GM19239 (cell line): Measurements from ENCODE around the gene RELL1.
A peak's percentile ranks its signal among the peaks of the same experiment; 100 is the strongest.

Experiments
- DNase-seq: peaks from one replicate; pipeline ENCODE4 v3.0.0; 2011; ENCODE audit warnings: low spot score; ENCODE audit not compliant: insufficient read length
- FAIRE-seq: peaks from 2 replicates; lab custom pipeline; 2011; peaks lifted over from hg19 to GRCh38; lab: Jason Lieb, UNC

Gene RELL1

DNA sequence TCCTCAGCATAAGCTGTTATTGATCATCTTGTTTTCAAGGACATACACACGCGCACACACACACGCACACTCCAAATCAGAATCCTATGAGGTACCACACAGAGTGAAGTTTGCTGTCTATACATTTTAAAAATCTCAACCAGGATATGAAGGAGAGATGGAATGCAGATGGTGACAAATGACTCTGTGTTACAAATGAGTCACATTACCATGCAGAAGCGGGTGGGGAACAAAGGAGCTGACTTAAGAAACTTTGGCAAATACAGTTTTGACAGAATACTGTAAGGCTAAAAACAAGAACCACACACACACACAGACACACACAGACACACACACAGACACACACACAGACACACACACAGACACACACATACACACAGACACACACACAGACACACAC is 81.7 kb downstream of the RELL1 start:
- FAIRE-seq (no peak), DNase-seq (no peak)

DNA sequence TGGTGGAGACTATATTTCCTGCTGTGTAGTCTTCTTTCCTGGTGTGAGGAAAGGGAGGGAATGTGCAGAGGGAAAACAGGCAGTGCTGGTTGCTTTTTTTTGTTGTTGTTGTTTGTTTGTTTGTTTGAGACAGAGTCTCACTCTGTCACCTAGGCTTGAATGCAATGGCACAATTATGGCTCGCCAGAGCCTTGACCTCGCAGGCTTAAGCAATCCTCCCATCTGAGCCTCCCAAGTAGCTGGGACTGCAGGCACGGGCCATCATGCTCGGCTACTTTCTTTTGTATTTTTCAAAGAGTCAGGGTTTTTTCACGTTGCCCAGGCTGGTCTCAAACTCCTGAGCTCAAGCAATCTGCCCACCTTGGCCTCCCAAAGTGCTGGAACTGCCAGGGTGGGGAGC is 82.5 kb downstream of the RELL1 start:
- FAIRE-seq (no peak), DNase-seq (no peak)

DNA sequence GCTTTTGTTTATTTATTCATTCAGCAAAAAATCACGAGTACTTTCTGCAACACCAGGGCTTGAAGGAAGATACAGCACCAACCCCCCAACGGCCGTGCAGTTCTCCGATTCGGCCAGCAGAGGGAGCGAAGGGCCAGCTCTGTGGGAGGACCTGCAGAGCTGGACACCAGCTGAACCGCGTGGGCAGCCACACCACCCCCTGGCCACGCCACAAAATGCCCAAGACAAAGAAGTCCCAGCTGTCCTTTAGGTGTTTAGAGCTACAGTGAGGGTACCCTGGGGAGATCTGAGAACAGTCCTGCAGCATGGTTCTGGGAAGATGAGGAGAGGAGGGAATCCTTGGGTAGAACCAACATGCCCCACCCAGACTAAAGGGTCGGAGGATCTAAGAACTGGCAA is 83.1 kb downstream of the RELL1 start:
- DNase-seq: peak; percentile 48
- FAIRE-seq: peak; percentile 78

DNA sequence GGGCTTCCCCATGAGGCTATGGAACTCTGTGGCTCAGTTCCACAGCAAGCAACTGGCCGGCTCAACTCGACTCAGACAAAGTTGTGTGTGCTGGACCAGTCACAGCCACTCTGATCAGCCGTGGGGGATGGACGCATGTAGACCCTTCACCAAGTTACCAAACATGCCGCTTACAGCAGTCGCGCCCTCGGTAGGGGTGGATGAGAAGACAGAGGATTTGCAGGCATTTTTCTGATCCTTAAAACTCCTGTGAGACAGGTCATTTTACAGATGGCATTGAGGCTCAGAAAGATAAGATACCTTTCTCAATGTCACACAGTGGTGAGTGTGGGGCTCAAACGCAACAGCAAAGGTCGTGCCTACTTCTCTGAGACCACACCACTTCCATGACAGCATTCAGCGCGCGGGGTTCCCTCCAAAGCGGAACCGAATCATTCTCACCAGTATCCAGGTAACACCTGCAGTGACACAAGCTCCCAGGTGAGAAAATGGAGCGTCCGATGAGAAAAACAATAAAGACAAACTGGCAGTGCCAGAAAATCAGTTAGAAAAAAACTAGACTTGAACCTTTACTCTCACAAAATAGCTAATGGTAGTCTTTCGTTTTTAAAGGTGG is 83.6 kb downstream of the RELL1 start:
- DNase-seq (no peak), FAIRE-seq (no peak)

DNA sequence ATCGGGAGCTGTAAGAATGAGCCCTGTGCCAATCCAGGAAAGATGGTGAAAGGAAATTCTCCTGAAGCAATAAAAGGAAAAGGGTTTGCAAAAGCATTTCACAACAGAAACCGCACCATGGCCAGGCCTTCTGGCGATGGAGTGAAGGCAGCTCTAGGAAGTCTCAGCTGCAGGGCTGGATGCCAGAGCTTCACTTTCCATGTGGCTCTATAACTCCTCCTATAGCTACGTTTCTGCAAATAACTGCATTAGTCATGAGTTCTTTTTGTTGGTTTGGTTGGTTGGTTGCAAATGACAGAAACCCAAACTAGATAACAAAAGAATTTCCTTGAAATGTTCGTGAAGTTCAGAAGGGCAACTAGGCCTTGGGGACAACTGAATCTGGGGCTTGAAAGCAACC is 84.6 kb downstream of the RELL1 start:
- DNase-seq (no peak), FAIRE-seq (no peak)

DNA sequence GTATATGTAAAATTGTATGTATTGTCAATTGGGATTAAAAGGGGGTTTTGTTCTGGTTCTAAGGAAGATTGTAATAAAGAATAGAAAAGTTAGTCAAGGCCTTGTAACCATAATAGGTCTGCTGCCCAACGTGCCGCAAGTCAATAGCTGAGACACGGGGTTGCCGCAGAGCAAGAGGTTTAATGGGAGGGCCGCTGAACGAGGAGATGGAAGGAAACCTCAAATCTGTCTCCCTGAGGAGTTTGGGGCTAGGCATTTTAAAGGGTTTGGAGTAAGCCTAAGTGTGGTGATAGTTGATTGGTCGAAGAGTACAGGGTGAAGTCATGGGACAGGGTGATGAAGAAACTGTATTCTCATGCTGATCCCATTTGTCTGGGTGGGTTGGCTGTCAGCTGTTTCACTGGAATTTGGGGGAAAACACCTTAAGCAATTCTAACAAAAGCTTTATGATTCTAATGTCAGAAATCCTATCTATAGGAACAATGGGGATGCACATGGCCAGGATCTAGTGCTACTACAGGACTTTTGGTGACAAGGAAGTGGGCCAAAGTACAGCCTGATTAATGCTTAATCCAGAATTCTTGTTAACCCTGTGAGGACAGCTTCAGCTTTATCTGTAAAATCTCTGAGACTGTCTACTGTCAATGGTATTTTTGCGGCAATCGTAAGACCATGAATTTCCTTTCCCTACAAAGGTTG is 86.9 kb downstream of the RELL1 start:
- no peak for FAIRE-seq
- DNase-seq: no peak

DNA sequence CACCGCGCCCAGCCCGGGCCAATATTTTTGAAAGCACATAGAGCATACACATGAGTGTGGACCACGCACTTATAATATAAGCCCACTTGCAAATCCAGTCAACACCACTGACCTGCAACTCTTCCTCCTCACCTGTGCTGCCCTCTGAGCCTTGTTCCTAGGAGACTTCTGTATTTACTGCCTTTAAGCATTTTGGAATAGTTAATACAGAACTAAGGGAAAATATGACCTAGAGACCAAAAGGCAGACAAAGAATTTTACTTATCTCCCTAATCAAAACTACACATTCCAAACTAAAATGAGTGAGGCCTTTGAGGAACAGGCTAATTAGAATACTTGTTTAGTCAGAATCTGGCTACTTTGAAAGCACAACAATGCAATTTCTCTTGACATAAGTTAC is 89.1 kb downstream of the RELL1 start:
- DNase-seq (no peak), FAIRE-seq (no peak)

DNA sequence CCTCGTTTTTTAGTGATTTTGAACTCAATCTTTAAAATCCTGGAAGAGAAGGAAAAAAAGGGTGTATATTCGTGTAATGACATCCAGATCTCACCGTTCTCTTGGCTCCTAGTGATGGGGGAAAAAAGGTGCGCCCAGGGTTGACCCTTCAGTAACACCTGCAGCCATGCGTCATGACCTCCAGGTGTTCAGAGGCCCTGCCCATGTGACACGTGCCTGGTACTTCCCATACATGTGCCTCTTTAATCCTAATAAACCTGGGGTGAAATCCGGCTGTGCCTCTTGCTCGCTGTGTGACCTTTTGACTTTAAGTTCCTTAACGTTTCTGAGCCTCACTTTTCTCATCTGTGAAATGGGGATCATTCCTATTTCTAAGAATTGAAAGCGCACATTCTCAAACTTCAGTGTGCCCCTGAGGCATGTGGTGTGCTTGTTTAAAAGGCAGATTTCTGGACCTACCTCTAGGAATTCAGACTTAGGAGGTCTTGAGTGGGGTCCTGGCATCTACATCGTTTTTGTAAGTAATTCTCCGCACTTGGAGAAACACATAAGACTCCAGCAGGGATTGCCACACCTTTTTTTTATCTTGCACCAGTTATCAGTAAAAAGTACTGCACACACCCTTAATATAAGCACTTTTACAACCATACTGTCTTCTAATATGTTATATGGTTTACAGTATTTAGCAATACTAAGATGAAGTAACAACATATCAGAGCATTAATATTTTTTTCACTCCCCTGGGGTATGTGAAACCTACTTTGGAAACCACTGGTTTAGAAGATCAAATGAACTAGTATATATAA is 90.1 kb downstream of the RELL1 start:
- FAIRE-seq (no peak), DNase-seq (no peak)

DNA sequence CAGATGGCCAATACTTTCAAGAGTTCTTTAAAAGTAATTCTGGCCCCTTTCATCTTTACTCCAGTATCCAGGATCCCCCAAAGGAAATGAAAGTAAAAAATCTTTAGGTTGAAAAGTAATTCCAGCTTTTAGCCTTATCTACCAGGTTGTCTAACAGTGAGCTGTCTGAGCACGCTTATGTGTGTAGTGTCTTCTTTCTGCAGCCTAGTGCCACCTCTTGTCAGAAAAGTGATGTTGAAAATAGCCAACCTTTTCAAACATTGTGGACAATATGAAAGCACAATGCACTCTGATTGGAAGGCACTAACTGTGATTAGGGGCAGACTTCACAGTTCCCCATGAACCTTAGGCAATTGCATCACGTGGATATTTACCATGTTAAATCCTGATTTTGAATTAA is 92.1 kb downstream of the RELL1 start:
- FAIRE-seq: no peak
- DNase-seq: no peak

DNA sequence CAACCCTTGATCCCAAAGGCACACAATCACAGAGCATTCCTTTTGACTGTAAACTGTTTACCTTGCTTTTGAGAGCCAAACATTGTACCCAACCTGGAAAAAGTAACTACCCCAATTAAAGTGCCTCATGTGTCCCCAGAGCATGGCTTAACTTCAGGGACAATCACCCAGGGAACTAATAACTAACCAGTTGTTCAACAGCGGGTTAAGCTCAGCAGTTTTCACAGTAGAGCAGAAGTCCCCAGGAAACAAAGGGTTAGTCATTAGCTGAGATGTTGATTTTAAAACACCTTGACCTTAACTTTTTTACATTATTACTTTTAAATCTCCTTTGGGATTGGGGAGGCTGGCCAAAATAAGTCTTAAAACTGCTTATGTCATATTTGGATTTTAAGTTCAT is 94.8 kb downstream of the RELL1 start:
- no peak for DNase-seq
- no peak for FAIRE-seq

DNA sequence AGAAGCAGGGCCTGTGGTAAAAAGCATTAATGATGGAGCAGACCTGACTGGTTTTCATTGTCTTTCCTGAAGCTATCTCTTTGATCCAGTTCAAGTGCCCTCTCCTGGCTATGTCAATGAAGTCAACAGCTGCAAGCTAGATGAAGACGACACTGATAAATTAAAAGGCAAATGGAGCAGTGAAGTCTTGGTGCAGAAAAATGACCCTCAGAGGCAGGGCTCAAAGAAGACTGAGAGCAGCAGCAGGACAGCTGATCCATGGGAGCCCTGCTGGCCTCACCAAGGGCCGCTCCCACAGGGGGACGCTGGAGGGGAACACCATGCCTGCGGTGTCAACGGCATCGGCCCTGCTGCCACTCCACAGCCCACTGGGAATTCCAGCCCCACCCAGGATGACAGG is 96.2 kb downstream of the RELL1 start:
- no peak for FAIRE-seq

DNA sequence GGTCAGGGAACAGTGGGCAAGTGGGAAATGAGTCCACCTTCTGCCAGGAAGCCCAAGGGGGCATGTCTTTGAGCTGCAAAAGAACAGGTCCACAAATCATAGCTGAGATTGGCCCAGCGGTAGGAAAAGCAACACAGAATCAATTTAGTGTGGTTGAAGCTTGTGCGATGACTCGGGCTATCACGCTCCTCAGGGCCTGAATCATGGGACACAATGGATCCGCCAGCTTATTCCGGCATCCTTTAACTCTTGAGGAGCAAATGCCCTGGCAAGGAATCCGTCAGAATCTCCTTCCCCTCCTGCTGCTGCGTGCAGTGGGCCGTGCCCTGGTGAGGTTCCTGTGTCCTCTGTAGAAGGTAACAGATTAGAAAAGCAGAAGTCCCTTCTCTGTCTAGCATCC is 98.0 kb downstream of the RELL1 start:
- FAIRE-seq: no peak
- DNase-seq: no peak

More for the DNA sequence above, 96.2 kb downstream of the RELL1 start:
- DNase-seq: no peak

DNA sequence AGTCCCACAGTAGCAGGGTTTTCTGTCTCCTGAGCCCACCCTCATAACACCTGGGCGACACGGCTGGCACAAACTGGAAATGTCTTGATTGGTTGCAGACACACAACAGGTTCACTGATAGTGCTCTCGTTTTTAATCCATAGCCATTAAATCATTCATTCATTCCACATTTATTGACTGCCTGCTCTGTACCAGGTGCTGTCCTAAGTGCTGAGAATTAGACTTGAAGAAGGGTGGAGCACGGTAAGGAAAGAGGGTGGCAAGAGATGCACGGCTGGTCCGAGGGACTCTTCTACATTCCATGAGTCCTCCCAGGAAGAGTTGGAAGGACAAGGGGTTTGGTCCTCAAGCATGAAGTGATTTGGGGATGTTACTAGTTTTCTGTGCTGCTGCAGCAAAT is 100.0 kb downstream of the RELL1 start:
- no peak for FAIRE-seq

DNA sequence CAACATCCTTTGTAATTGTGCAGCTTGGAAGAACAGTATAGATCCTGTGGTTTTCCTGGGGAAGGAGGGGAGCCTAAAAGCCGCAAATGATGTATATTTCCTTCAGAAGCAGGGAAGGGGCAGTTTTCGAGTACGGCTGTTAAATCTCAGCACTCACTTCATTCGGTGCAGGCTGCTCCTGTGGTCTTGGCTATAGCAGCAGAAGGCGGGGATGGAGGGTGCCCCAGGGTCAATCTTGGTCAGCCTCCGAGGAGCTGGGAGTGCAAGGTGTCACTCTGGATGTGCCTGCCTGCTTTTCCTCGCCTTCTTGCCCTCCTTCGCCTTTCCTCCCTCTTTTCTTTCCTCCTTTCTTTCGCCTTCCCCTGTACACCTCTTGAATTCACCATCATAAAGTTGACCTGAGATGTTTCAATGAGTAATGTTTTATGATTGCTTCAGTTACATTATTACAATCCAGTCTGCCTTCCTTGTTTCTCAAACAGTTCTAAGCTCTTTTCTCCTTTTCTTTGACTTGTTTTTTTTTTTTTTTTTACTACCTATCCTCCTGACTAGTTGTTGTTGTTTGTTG is 101.6 kb downstream of the RELL1 start:
- FAIRE-seq: no peak
- DNase-seq: no peak

More for the DNA sequence above, 100.0 kb downstream of the RELL1 start:
- DNase-seq: no peak

DNA sequence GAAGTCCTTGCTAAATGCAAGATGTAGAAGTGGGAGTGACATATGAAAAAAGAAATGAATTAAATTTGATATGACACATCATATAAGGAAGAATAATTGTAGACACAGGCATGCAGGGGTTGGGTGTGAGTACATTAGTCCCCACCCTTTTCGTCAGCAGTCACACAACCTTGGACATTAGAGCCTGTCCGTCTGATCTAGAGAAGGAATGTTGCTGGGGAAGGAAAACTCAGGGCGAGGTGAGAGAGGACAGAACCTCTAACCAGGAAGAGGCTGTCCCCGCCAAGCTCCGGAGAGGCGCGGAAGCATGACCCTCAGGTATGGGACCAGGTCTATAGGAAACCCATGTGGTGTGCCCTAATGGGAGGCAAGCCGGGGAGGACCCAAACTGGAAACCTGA is 102.1 kb downstream of the RELL1 start:
- DNase-seq (no peak), FAIRE-seq (no peak)

DNA sequence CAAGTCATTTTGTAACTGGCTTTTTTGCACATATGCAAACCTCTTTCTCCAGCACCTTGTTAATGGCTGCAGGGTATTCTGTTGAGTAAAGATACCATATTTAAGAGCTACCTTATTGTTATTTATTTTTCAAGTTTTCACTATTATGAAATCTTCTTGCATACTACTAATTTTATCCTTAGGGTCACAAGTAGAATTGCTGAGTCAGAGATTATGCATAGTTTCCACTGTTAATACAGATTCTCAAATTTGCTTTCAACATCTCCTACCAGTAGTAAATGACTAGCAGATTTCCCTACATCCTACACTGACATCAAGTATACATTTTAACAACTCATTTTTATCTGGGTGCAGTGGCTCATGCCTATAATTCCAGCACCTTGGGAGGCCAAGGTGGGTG is 112.6 kb downstream of the RELL1 start:
- DNase-seq (no peak), FAIRE-seq (no peak)

DNA sequence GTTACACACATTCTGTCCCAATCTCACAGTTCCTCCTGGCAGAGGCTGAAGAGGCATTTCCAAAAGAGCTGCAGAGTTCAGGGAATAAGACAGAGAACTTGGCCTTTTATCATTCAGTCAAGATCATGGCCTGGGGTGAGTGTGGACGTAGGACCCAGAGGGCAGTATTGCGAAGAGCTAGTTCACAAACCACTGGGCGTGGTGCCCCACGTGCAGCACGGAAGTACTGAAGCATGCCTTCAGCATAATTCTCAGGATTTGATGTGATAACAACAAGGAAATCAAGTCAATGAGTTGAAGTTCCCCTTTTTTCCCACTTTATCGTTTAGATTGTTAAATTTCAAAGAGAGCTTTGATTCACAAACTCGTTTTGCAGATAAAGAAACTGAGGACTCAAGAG is 117.7 kb downstream of the RELL1 start:
- FAIRE-seq (no peak), DNase-seq (no peak)

DNA sequence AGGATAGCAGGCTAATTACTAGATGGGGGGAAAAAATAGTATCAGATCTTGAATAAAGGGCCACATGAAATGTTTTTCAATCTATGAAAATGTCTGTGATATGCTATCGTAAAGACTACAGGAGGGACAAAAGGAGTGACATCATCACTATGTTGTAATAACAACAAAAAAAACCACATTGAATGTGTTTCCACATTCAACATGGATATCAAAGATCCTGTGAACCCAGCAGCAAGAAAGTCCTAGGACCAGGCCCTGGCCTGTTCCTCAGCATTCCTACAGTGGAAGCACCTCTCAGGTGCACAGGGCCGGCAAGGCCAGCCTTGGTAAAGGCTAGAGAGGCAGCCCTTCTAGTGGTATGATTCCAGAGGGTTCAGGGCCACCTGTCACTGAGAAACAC is 118.3 kb downstream of the RELL1 start:
- DNase-seq: no peak
- FAIRE-seq: no peak

DNA sequence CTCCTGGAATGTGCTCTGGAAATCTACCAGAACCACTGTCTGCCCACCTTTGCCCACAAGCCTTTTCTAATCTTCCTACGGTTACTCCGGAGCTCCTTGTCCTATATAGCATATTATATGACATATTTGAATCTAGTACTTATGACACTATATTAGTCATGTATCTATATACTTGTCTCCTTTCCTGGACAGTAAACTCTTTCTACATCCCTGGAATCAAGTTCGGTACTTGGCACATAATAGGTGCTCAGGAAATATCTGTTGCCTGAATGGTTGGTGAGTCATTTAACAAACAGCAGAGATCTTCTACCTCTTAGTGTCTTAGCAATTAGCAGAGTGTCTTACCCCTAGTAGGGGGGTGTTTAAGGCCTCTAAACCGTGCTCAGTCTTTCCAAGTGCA is 123.6 kb downstream of the RELL1 start:
- FAIRE-seq: no peak

DNA sequence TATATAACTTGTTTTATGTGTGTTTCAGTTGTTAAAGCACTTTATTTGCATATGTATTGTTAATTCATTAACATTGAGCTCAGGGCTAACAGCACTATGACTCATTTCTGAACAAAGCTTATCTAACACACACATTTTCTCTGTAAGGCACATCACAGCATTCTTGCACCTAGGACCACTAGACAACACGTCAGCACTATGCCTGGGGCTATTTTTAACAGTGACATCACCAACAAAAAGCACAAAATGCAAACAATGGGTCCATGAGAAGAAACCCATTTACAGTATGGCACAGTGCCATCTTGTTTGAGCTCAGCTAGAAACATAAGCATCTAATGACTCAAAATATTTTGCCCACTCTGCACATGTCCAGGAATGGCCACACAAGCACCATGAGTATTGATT is 124.4 kb downstream of the RELL1 start:
- DNase-seq (peak; percentile 17), FAIRE-seq (peak; percentile 77)

More for the DNA sequence above, 123.6 kb downstream of the RELL1 start:
- DNase-seq: no peak

DNA sequence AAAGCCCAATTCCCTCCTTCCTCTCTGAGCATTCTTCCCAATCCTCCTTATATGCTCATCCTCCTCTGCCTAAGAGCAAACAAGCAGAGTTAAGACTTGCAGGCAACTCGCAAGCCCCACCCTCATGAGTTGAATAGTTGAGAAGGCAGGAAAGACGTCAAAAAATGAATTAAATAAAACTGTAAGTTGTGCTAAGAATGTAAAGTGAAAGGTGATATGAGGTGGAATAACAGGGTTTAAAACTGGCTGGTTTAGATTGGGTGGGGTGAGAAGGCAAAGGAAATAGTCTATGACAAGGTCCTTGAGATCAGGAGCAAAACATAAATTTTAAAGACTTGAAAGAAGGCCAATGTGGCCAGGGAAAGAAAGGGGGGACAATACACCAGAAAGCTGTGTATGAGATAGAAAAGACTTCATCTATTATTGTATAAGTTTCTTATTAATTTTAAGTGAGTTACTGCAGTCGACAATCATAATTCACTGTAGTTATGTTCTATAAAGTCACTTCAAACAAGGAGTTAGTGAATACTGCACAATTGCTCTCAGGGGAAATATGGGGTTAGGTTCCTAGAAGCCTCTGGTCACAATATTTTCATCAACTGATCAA is 124.9 kb downstream of the RELL1 start:
- no peak for FAIRE-seq

More for the DNA sequence above, 124.9 kb downstream of the RELL1 start:
- DNase-seq: no peak
